K562 (cell line): ENCODE measurements around the gene ZDHHC14. TPM values are rescaled to one million over a fixed set of nuclear protein-coding genes. Genes with fewer than 3 reads are reported as not detected.

Source experiments
- ATAC-seq: fragments of 200-7000 bp; cut with Tn5 transposase; 3 replicates; pipeline ENCODE4 v1.9.1; 2020; ENCODE audit warnings: moderate library complexity
- BruUV-seq: library from RNA; stranded (reverse); fragments of 400-500 nt; replicated peaks from 2 replicates; lab custom pipeline; 2021; lab: Mats Ljungman, UMichigan
- CTCF ChIA-PET: fragments of 300-600 bp; formaldehyde crosslinking; extraction: SDS; loops from one replicate; lab custom pipeline; 2021; ENCODE audit warnings: low intra/inter-chr PET ratio; lab: Yijun Ruan, JAX
- POLR2A ChIA-PET: fragments of 300-600, 350-650 bp; sonication (Branson Sonifier 250); formaldehyde crosslinking; extraction: SDS; loops from one replicate; lab custom pipeline; 2021; ENCODE audit warnings: antibody characterized with exemption, inconsistent platforms; lab: Yijun Ruan, JAX
- DNase-seq, 4 experiments: peaks; one replicate each; pipeline versions ENCODE4 v3.0.0 to v3.0.0-alpha.2; 2011 to 2018; ENCODE audit warnings: low spot score in 3 of 4, mixed read lengths in 3 of 4; ENCODE audit errors: extremely low read depth in 1 of 4
- FAIRE-seq: peaks from 2 replicates; lab custom pipeline; 2011; peaks lifted over from hg19 to GRCh38; lab: Jason Lieb, UNC
- H2AFZ ChIP-seq: 2 replicates; pipeline ENCODE4 v1.6.0; 2011; ENCODE audit warnings: low read depth, low read length, control low read depth, inconsistent platforms
- H3K27ac ChIP-seq: fragments of 200-600 bp; 3 replicates; pipeline ENCODE4 v1.8.0; 2011; ENCODE audit warnings: low read depth, mild to moderate bottlenecking, control low read depth, inconsistent platforms, low read length, moderate library complexity, mixed read lengths; ENCODE audit errors: extremely low read depth
- H3K27me3 ChIP-seq, 2 experiments: fragments of 300-600 bp in 1 of 2; 2 replicates in 1 of 2; 3 replicates in 1 of 2; pipeline versions ENCODE4 v1.6.0 to v1.8.0; 2011; ENCODE audit warnings: inconsistent platforms in 2 of 2, low read length in 2 of 2, mild to moderate bottlenecking in 1 of 2, mixed read lengths in 1 of 2, moderate library complexity in 1 of 2; ENCODE audit not compliant: control insufficient read depth in 2 of 2, insufficient read depth in 2 of 2
- H3K36me3 ChIP-seq: fragments of 300-600 bp; 3 replicates; pipeline ENCODE4 v1.8.0; 2011; ENCODE audit warnings: mild to moderate bottlenecking, low read length, inconsistent platforms; ENCODE audit not compliant: control insufficient read depth, insufficient read depth
- H3K4me1 ChIP-seq, 2 experiments: fragments of 200-600 bp in 1 of 2; replicated peaks in 1 of 2; 2 replicates in 1 of 2; 3 replicates in 1 of 2; pipeline versions ENCODE4 v1.5.1 to v1.8.0; 2011; ENCODE audit warnings: inconsistent platforms in 2 of 2, low read length in 2 of 2, mild to moderate bottlenecking in 1 of 2, mixed read lengths in 1 of 2, moderate library complexity in 1 of 2; ENCODE audit not compliant: control insufficient read depth in 2 of 2, insufficient read depth in 2 of 2
- H3K4me2 ChIP-seq: 2 replicates; pipeline ENCODE4 v1.6.1; 2011; ENCODE audit warnings: low read length, control low read depth, inconsistent platforms, mixed read lengths; ENCODE audit not compliant: insufficient read depth
- H3K4me3 ChIP-seq: fragments of 200-600 bp; sonication (generic), shearing (Covaris generic); 2 replicates; pipeline ENCODE4 v1.5.1; 2016; ENCODE audit warnings: control low read depth, inconsistent platforms
- H3K79me2 ChIP-seq: fragments of 200-600 bp; 3 replicates; pipeline ENCODE4 v1.8.0; 2011; ENCODE audit warnings: low read length, inconsistent platforms; ENCODE audit not compliant: control insufficient read depth, insufficient read depth
- H3K9ac ChIP-seq, 2 experiments: 2 replicates each; pipeline versions ENCODE4 v1.6.0 to v1.6.1; 2011; ENCODE audit warnings: low read depth in 2 of 2, low read length in 2 of 2, control low read depth in 1 of 2, inconsistent platforms in 1 of 2, mild to moderate bottlenecking in 1 of 2, mixed read lengths in 1 of 2; ENCODE audit not compliant: insufficient read depth in 1 of 2
- H3K9me1 ChIP-seq: one replicate; pipeline ENCODE4 v1.6.0; 2011; ENCODE audit warnings: inconsistent platforms, mild to moderate bottlenecking, low read length, moderate library complexity; ENCODE audit not compliant: control insufficient read depth, insufficient read depth
- H3K9me3 ChIP-seq: replicated peaks from 2 replicates; pipeline ENCODE4 v1.5.1; 2011; ENCODE audit warnings: low read depth, low read length, inconsistent platforms; ENCODE audit not compliant: control insufficient read depth, insufficient read depth
- H4K20me1 ChIP-seq: replicated peaks from 2 replicates; pipeline ENCODE4 v1.6.1; 2011; ENCODE audit warnings: low read length, inconsistent platforms, mixed read lengths; ENCODE audit not compliant: control insufficient read depth, insufficient read depth
- AFF4 ChIP-seq: sonication (generic); formaldehyde crosslinking; IDR thresholded peaks from 2 replicates; pipeline ENCODE4 v1.8.0; 2023; ENCODE audit warnings: mild to moderate bottlenecking, missing genetic modification reagents
- FOXO4 ChIP-seq: fragments of 450-650 bp; formaldehyde crosslinking; IDR thresholded peaks from 2 replicates; pipeline ENCODE4 v1.4.0; 2020; ENCODE audit warnings: mild to moderate bottlenecking, moderate library complexity
- NFIX ChIP-seq: fragments of 250-450 bp; sonication (Bioruptor Pico); IDR thresholded peaks from 2 replicates; pipeline ENCODE4 v1.4.0; 2020; ENCODE audit warnings: low read depth, mild to moderate bottlenecking, moderate library complexity
- PRPF4 ChIP-seq: fragments of 200-400 bp; formaldehyde crosslinking; IDR thresholded peaks from one replicate; pipeline ENCODE4 v1.6.1; 2017; ENCODE audit warnings: low read length, low read depth, mild to moderate bottlenecking; ENCODE audit not compliant: insufficient read depth, poor library complexity, severe bottlenecking
- RBM17 ChIP-seq: fragments of 200-400 bp; formaldehyde crosslinking; IDR thresholded peaks from 2 replicates; pipeline ENCODE4 v1.6.1; 2017; ENCODE audit warnings: low read depth, mild to moderate bottlenecking, low read length, borderline replicate concordance
- SFPQ ChIP-seq: fragments of 200-400 bp; formaldehyde crosslinking; IDR thresholded peaks from 2 replicates; pipeline ENCODE4 v1.6.1; 2017; ENCODE audit warnings: mild to moderate bottlenecking, low read depth, low read length, moderate library complexity
- TAF9B ChIP-seq: fragments of 450-650 bp; IDR thresholded peaks from 2 replicates; pipeline ENCODE4 v1.6.1; 2018; ENCODE audit warnings: mild to moderate bottlenecking; ENCODE audit not compliant: partially characterized antibody
- THAP12 ChIP-seq: fragments of 250-450 bp; sonication (Bioruptor Pico); IDR thresholded peaks from 2 replicates; pipeline ENCODE4 v1.9.0; 2021; ENCODE audit warnings: mild to moderate bottlenecking, inconsistent platforms
- ZBTB43 ChIP-seq: sonication (generic); formaldehyde crosslinking; IDR thresholded peaks from 2 replicates; pipeline ENCODE4 v1.8.0; 2023; ENCODE audit warnings: mild to moderate bottlenecking, missing genetic modification reagents
- ZKSCAN3 ChIP-seq: fragments of 250-450 bp; sonication (Bioruptor Pico); IDR thresholded peaks from 2 replicates; pipeline ENCODE4 v1.4.0; 2020
- WGBS: fragments of 100-300 bp; shearing (Covaris generic); methylation state at CpG from one replicate; pipeline ENCODE4 v1.1.6; 2016; ENCODE audit warnings: low coverage, mixed read lengths; ENCODE audit not compliant: insufficient coverage; ENCODE audit errors: missing lambda C conversion rate; 5-methylcytosine and 5-hydroxymethylcytosine counted together
- in situ Hi-C: fragments of 300-500 bp; cut with MboI; formaldehyde crosslinking; loops from 4 replicates; pipeline ENCODE4 v1.15.0; 2018; ENCODE audit warnings: inconsistent platforms, mixed read lengths
- intact Hi-C: fragments of 100-400 bp; cut with micrococcal nuclease; formaldehyde crosslinking; loops from 2 replicates; pipeline ENCODE4 v1.14.2; 2022
- polyA plus RNA-seq, 8 experiments: library from polyadenylated mRNA; depleted of rRNA in 4 of 8; stranded (reverse) in 5 of 8; unstranded in 3 of 8; fragments of >200 nt; fragmentation: Nextera tagmentation in 2 of 8; fragmentation: Illumina TruSeq in 1 of 8; extraction: Ambion mirVana in 2 of 8; extraction: Trizol in 1 of 8; gene quantifications; 2 replicates each; pipeline versions ENCODE4 v1.2.1 to v1.2.3, GENCODE V29; 2011 to 2014; ENCODE audit warnings: inconsistent platforms in 1 of 8, missing spikeins in 1 of 8
- total RNA-seq, 7 experiments: library from RNA; depleted of rRNA in 6 of 7; stranded (reverse); fragments of >200 nt in 6 of 7; fragmentation: Illumina TruSeq in 2 of 7; extraction: Trizol in 2 of 7; gene quantifications; 2 replicates each; pipeline versions ENCODE4 v1.2.1 to v1.2.3, GENCODE V29; 2011 to 2021; ENCODE audit warnings: low replicate concordance in 1 of 7

Gene ZDHHC14
- total and polyA plus RNA-seq, 9 of the 15 experiments (the other 6 are each of a cell fraction or from before 2014, with no cell fraction given): 0.92 to 23.1 (median 13.8) TPM

GRCh38 chr6:157660414-157660813 lies 279.4 kb downstream of the ZDHHC14 start:
- H3K9ac ChIP-seq: no peak overlapping the region
- ChIA-PET CTCF (no interaction called here), POLR2A (interaction anchor here (1.1 to 2.3 kb wide), 2 partner anchors 9 to 337 kb away, joined by 3 to 7 read pairs; partner anchors contain the start of gene TMEM242)
- no peaks in the 10 kb centered on the region for H3K9me3 ChIP-seq
- no peak for FAIRE-seq
- H3K4me2 ChIP-seq: no peak overlapping the region
- in situ Hi-C loops: no loop called here
- no peak for DNase-seq
- ATAC-seq: no peak
- 87% methylated on average over 5 of the region's 5 CpGs for WGBS
- H3K79me2 ChIP-seq: no peaks in the 10 kb centered on the region
- BruUV-seq: no TSS peak
- peaks cover 2% of the 10 kb centered on the region for H3K9me1 ChIP-seq
- no peaks in the 10 kb centered on the region for H3K4me1 ChIP-seq
- no peak overlapping the region for H2AFZ ChIP-seq
- H3K27ac ChIP-seq: no peak overlapping the region
- intact Hi-C loops: no loop called here
- H4K20me1 ChIP-seq: no peaks in the 10 kb centered on the region
- no peak overlapping the region for H3K4me3 ChIP-seq
- H3K27me3 ChIP-seq: no peaks in the 10 kb centered on the region
- peaks cover 28% of the 10 kb centered on the region for H3K36me3 ChIP-seq
- TF ChIP-seq ZKSCAN3 (no peak), ZBTB43 (CRISPR knock-in tag) (no peak), THAP12 (CRISPR knock-in tag) (no peak), PRPF4 (no peak), TAF9B (no peak), SFPQ (no peak), RBM17 (no peak), AFF4 (CRISPR knock-in tag) (no peak), NFIX (CRISPR knock-in tag) (no peak), FOXO4 (CRISPR knock-in tag) (no peak)
